Hematopoietic multipotent progenitor cell treated with erythropoietin and hydrocortisone succinate and interleukin-3 and kit ligand, for 8 days (in vitro differentiated cells): Measurements from ENCODE around the gene TMTC2.
A peak's percentile ranks its signal among the peaks of the same experiment; 100 is the strongest.

Experiments used
- DNase-seq: peaks from one replicate; pipeline ENCODE4 v3.0.0-alpha.2; 2015

Gene TMTC2

GRCh38 chr12:82857276-82857675 is 170.6 kb downstream of the TMTC2 start:
- no peak for DNase-seq

GRCh38 chr12:82857911-82858533 is 171.3 kb downstream of the TMTC2 start:
- DNase-seq = no peak

- no peak for DNase-seq
Measured at GRCh38 chr12:82858534-82858917, 171.8 kb downstream of the TMTC2 start.

GRCh38 chr12:82862069-82862841 is 175.5 kb downstream of the TMTC2 start:
- no peak for DNase-seq

GRCh38 chr12:82862876-82863649 is 176.4 kb downstream of the TMTC2 start:
- DNase-seq = no peak

- DNase-seq = no peak
Measured at GRCh38 chr12:82866227-82866775, 179.6 kb downstream of the TMTC2 start.

GRCh38 chr12:82866946-82867345 is 180.2 kb downstream of the TMTC2 start:
- no peak for DNase-seq

GRCh38 chr12:82867762-82868500 is 181.2 kb downstream of the TMTC2 start:
- DNase-seq = no peak

GRCh38 chr12:82870771-82871377 is 184.2 kb downstream of the TMTC2 start:
- peak; percentile 1 for DNase-seq

GRCh38 chr12:82872088-82872487 is 185.4 kb downstream of the TMTC2 start:
- no peak for DNase-seq

GRCh38 chr12:82873309-82873708 is 186.6 kb downstream of the TMTC2 start:
- DNase-seq = no peak

GRCh38 chr12:82873951-82874350 is 187.2 kb downstream of the TMTC2 start:
- DNase-seq = no peak

GRCh38 chr12:82874945-82875344 is 188.2 kb downstream of the TMTC2 start:
- no peak for DNase-seq

GRCh38 chr12:82876075-82876474 is 189.4 kb downstream of the TMTC2 start:
- no peak for DNase-seq

- no peak for DNase-seq
Measured at GRCh38 chr12:82877963-82878362, 191.3 kb downstream of the TMTC2 start.

GRCh38 chr12:82880442-82880901 is 193.8 kb downstream of the TMTC2 start:
- DNase-seq = no peak

- no peak for DNase-seq
Measured at GRCh38 chr12:82883394-82884355, 197.0 kb downstream of the TMTC2 start.

- no peak for DNase-seq
Measured at GRCh38 chr12:82886671-82887340, 200.1 kb downstream of the TMTC2 start.

- DNase-seq = no peak
Measured at GRCh38 chr12:82893896-82894295, 207.2 kb downstream of the TMTC2 start.

GRCh38 chr12:82896277-82896676 is 209.6 kb downstream of the TMTC2 start:
- no peak for DNase-seq
